SKM-1 treated with dmso at 0.1 percent for 144 hours (cell line): ENCODE data around the gene SPTB.

Experiments
- DNase-seq: peaks from one replicate; lab custom pipeline; 2025; ENCODE audit not compliant: unreplicated experiment; lab: John Stamatoyannopoulos, UW

SPTB gene

GRCh38 chr14:64755781-64756221, 123.9 kb downstream of the SPTB start:
- DNase-seq = no peak

- DNase-seq = no peak
These were observed 125.0 kb downstream of the SPTB start for GRCh38 chr14:64754685-64755084.

GRCh38 chr14:64753999-64754398, 125.7 kb downstream of the SPTB start:
- no peak for DNase-seq

DNA sequence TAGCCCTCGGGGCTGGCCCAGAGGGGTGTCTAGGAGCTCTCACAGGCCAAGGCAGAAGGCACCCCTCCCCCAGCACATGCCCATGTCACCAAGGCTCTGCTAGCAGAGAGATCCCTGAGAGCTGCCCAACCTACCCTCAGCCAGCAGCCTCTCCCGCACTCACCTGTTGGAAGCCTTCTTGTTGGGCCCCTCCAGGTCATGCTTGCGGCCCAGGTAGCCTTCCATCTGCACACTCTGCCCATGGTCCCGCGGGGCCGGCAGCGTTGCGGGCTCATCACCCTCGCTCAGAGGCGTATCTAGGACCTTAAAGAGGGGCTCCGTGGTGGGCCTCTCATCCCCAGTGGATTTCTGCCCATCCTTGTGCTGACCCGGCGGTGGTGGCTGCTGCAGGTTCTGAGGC, 126.3 kb downstream of the SPTB start:
- no peak for DNase-seq

- no peak for DNase-seq
These were observed 126.8 kb downstream of the SPTB start for GRCh38 chr14:64752909-64753308.

GRCh38 chr14:64748995-64749714, 130.6 kb downstream of the SPTB start:
- DNase-seq = no peak

DNA sequence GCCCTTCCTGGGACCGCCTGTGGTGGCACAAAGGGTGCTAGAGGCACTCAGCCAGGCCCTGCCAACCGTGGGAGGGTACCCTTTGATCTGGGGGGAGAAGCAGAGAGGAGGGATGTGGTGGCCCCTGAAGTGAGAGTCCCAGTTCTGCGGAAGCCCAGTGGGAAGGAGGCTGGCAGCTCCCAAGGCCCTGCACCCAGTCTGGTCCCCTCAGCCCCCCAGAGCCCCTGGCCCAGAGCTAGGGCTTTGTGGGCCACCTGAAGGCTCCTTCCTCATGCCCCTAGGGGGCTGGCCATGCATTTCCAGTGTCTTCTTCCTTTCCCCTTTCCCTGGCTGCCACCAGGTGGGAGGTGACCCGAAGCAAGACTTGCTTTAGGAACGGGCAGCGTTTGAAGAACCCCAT, 131.2 kb downstream of the SPTB start:
- no peak for DNase-seq

DNA sequence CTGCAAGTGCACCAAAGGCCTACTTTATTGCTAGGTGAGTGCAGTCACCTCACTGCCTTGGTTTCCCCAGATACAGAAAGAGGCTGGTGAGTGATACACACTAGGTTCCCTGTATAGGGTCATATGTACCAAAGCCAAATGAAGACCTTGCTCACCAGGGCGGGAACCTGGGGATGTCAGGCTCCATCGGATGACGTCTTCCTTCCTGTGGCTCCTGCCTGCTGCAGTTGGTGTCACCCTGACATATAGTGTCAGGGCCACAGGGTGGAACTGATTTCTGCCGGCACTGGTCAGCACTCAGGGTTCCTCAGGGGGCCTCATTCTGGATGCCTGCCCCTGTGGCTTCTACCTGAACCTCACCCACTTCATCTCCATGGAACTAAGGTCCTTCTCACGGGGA, 132.4 kb downstream of the SPTB start:
- no peak for DNase-seq

DNA sequence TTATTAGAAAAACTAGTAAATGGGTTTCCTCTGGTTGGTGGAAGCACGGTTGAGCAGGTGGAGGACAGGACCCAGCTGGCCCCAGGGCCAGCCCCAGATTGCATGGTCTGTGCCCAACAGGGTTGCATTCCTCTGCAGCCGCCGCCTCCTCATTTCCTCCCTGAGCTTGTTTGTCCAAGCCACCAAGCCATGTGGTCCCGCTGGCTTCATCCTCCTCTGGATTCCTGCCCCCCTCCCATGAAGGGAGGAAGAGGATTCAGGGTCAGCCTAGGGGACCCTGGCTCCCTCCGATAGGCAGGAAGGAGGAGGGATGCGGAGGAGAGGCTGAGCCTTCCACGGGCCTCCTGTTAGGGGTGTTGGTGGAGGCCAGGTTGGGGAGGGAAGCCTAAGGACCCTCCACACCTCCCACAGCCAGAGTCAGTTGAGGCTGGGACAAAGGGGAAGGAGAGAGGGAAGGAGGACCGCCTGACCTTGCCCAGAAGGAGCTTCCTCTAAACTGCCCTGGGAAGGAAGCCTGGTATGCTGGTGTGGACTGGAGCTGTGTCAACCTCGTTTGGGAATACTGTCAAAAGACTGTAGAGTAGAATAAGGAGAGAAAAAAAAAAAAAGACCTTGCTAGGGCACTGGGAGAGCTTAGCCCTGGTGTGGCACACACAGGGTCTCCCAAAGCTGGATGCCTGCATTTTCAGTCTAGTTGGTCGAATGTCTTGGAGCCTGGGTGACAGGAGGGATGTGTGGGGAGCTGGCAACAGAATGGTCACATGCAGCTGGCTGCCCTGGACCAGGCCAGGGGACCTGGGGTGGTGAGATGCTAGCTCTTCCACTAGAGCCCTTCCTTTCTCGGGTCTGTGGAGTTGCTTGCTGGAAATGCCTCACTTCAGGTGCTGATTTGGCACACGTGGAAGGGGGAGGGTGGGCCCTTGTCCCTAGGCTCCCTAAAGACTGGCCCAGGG, 133.1 kb downstream of the SPTB start:
- DNase-seq = no peak

DNA sequence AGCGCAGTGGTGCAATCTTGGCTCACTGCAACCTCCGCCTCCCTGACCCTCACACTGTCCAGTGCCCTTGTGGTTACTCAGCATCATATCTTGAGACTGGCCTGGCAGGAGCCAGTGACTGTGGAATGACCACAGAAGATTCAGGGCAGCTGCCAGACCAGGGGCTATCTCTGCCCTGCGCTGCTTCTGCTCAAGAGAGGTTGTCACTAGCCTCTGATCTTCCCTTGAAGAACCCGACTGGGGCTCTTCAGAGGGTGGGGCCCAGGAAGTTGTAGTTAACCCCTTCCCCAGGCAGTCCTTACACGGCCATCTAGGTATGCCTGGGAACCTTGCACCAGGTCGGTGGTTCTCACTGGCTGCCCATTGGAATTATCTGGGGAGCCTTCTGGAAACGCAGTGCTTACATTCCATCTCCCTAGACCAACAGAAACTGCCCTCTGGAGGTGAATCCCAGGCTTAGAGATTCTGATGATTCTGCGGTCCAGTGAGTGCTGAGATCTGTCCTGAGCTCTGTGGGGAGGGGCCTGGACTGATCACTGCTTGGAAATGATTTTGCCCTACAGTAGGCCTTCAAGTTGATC, 134.1 kb downstream of the SPTB start:
- no peak for DNase-seq

DNA sequence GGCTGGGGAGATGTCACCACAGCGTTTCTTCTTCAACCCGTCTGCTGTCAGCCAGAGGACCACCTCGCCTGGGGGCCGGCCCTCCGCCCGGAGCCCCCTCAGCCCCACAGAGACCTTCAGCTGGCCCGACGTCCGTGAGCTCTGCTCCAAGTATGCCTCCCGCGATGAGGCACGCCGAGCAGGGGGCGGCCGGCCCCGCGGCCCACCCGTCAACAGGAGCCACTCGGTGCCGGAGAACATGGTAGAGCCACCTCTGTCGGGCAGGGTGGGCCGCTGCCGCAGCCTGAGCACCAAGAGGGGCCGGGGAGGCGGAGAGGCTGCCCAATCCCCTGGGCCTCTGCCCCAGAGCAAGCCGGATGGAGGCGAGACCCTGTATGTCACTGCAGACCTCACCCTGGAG, 136.6 kb downstream of the SPTB start:
- DNase-seq = no peak

DNA sequence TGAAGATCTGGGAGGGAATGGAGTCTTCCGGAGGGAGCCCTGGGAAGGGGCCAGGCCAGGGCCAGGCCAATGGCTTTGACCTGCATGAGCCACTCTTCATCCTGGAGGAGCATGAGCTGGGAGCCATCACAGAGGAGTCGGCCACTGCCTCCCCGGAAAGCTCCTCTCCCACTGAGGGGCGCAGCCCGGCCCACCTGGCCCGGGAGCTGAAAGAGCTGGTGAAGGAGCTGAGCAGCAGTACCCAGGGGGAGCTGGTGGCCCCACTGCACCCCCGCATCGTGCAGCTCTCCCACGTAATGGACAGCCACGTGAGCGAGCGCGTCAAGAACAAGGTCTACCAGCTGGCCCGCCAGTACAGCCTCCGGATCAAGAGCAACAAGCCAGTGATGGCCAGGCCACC, 137.7 kb downstream of the SPTB start:
- no peak for DNase-seq

GRCh38 chr14:64741200-64741599, 138.5 kb downstream of the SPTB start:
- no peak for DNase-seq

GRCh38 chr14:64738281-64738804, 141.4 kb downstream of the SPTB start:
- no peak for DNase-seq

GRCh38 chr14:64737391-64738280, 142.1 kb downstream of the SPTB start:
- no peak for DNase-seq

DNA sequence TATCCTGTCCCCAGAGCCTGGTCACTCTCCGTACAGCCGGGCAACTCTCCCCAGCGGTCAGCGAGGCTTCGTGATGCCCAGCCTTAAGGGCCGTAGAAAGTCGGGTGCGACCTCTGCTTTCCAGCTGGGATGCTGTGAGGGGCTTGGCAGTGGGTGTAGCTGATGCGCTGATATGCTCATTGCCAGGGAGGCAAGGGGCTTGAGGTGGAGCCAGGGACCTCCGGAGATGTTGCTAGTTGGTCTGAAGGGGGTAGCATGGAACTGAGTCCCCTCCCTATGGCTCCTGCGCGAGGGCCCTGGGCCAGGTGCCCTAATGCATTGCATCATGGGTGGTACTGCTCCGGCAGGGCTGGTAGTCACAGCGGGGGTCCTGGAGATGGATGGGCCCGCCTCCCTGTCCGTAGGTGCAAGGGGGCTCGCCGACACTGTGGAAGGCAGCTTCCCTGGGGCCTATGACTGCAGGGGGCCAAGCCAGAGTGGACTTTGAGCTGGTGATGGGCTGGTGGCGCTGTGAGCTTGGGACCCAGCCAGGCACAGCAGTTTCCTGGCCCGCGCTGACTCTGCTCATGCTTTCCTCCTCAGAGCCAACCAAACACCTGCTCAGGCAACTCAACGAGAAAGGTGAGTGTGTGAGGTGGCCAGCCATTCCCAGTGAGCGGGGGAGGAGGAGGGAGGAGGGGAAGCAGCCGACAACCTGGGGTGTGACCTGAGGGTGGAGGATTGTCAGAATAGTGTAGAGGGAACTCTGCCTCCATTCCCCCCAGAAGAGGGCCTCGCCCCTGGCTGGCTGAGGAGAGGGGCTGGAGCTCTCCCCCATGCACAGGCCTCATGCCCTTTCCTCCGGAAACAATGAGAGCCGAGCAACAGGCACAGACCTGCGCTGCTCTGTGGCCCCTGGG, 143.2 kb downstream of the SPTB start:
- DNase-seq = no peak

DNA sequence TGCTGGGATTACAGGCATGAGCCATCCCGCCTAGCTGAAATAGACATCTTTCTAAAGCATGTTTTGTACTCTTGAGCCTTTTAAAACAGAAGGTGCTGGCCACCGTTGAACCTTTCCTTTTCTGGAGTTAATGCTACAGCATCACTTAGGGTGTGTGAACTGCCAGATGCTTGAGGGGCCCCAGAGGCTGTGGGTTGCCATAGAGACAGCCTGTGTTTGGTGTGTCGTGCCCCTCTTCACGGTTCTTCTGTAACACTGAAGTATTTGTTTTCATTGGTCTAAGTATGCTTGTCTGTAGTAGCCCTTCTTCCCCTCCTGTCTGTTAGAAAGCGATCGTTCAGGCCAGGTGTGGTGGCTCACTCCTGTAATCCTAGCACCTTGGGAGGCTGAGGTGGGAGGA, 144.7 kb downstream of the SPTB start:
- DNase-seq = no peak

DNA sequence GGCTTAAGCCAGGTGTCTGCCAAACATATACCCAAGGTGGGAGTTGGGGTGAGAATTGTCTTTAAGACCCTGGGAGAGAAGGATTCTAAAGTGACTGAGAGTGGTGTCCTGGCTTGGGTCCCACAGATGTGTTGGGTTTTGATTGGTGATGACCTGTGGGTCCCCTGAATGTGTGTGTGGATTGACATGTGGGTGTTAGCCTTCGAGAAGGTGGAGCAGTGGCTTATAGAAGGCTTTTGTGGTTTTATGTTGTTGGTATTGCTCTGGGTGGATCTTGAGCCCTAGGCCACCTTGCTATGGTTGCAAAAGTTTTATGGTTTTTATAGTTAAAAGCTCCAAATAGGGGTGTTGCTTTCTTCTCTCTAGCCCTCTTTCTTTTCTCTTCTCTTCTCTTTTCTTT, 145.8 kb downstream of the SPTB start:
- DNase-seq = no peak

GRCh38 chr14:64733321-64733720, 146.4 kb downstream of the SPTB start:
- DNase-seq = no peak
